Cardiac fibroblast (primary cell): ENCODE measurements around the gene PLIN5.

Experiments used
- DNase-seq, 2 donors: peaks; one replicate each; pipeline versions ENCODE4 v3.0.0 to v3.0.0-alpha.2; 2010; ENCODE audit warnings: low read depth in 2 of 2
- H3K4me3 ChIP-seq, 2 donors: replicated peaks in 1 of 2; 1 replicate in 1 of 2; 2 replicates in 1 of 2; pipeline ENCODE4 v1.5.1; 2011; ENCODE audit warnings: low read depth in 2 of 2, low read length in 2 of 2, mild to moderate bottlenecking in 2 of 2, moderate library complexity in 1 of 2
- CTCF ChIP-seq: IDR thresholded peaks from one replicate; pipeline ENCODE4 v1.5.1; 2011; ENCODE audit warnings: low read depth, mild to moderate bottlenecking, low read length, inconsistent platforms

The PLIN5 gene

GRCh38 chr19:4506449-4507149 lies 28.4 kb downstream of the PLIN5 start:
- DNase-seq, result peak; percentile 24 to 71
- H3K4me3 ChIP-seq, result no peak overlapping the region
- TF ChIP-seq CTCF, result no peak

- no peak overlapping the region for H3K4me3 ChIP-seq
- DNase-seq, result no peak
- no peak for TF ChIP-seq CTCF
Observed at GRCh38 chr19:4505570-4506448, 29.2 kb downstream of the PLIN5 start.

GRCh38 chr19:4504891-4505569 lies 30.0 kb downstream of the PLIN5 start:
- H3K4me3 ChIP-seq, result no peak overlapping the region
- TF ChIP-seq CTCF, result no peak
- DNase-seq, result no peak

- no peak overlapping the region for H3K4me3 ChIP-seq
- DNase-seq, result no peak
- no peak for TF ChIP-seq CTCF
Observed at GRCh38 chr19:4504297-4504701, 30.7 kb downstream of the PLIN5 start.

DNA sequence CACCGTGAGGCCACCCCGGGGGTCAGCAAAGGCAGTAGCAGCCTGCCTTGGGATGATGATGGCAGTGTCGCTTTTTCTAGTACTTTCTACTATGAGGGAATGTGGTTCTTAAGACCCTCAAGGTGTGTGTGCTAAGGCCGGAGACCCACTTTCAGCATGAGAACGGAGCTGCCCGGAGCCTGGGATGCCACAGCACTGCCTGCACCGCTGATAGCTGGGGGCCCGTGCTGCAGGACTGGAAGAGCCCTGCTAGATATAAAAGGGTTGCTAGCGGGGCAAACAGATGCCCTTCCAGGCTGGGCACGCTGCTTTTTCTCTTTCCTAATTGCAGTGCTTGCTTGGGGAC lies 31.2 kb downstream of the PLIN5 start:
- TF ChIP-seq CTCF, result no peak
- no peak overlapping the region for H3K4me3 ChIP-seq
- DNase-seq, result no peak

GRCh38 chr19:4503132-4503824 lies 31.7 kb downstream of the PLIN5 start:
- no peak overlapping the region for H3K4me3 ChIP-seq
- TF ChIP-seq CTCF, result no peak
- DNase-seq, result no peak
